WTC11 (cell line): Measurements from ENCODE around the gene ARSJ. TPM values are rescaled to one million over a fixed set of nuclear protein-coding genes. Genes with fewer than 3 reads are reported as not detected.
A peak's percentile ranks its signal among the peaks of the same experiment; 100 is the strongest.

Source experiments
- ATAC-seq: fragments of 200-7000 bp; cut with Tn5 transposase; 2 replicates; pipeline ENCODE4 v1.10.0; 2021; ENCODE audit warnings: mild to moderate bottlenecking, moderate library complexity
- CTCF ChIA-PET: fragments of 300-600 bp; sonication (Branson Sonifier 250); formaldehyde crosslinking; loops from one replicate; lab custom pipeline; 2021; ENCODE audit warnings: antibody characterized with exemption; lab: Charles Lee
- POLR2A ChIA-PET: fragments of 350-600 bp; sonication (Branson Sonifier 250); formaldehyde crosslinking; loops from one replicate; lab custom pipeline; 2021; ENCODE audit warnings: antibody characterized with exemption; lab: Charles Lee
- DNase-seq: peaks from one replicate; pipeline ENCODE4 v3.0.0; 2021; ENCODE audit warnings: low spot score
- H3K27ac Mint-ChIP-seq: 2 replicates; pipeline ENCODE4 v1.8.0; 2021; ENCODE audit warnings: mixed read lengths
- H3K27me3 Mint-ChIP-seq: 2 replicates; pipeline ENCODE4 v1.8.0; 2021; ENCODE audit warnings: low read depth, mild to moderate bottlenecking, moderate library complexity, mixed read lengths
- H3K36me3 Mint-ChIP-seq: 2 replicates; pipeline ENCODE4 v1.8.0; 2021; ENCODE audit warnings: mixed read lengths
- H3K4me1 Mint-ChIP-seq: 2 replicates; pipeline ENCODE4 v1.8.0; 2022; ENCODE audit warnings: mixed read lengths
- H3K4me3 Mint-ChIP-seq: 2 replicates; pipeline ENCODE4 v1.8.0; 2021; ENCODE audit warnings: mild to moderate bottlenecking, moderate library complexity, mixed read lengths
- H3K9me3 Mint-ChIP-seq: 2 replicates; pipeline ENCODE4 v1.8.0; 2021; ENCODE audit warnings: mixed read lengths
- CREB1 ChIP-seq: sonication (generic); formaldehyde crosslinking; IDR thresholded peaks from 2 replicates; pipeline ENCODE4 v1.8.0; 2023; ENCODE audit warnings: mild to moderate bottlenecking, missing genetic modification reagents
- CREM ChIP-seq: sonication (generic); formaldehyde crosslinking; IDR thresholded peaks from 2 replicates; pipeline ENCODE4 v1.8.1; 2022; ENCODE audit warnings: mild to moderate bottlenecking, missing genetic modification reagents, moderate library complexity
- ELF4 ChIP-seq: sonication (generic); formaldehyde crosslinking; IDR thresholded peaks from 2 replicates; pipeline ENCODE4 v1.8.1; 2022; ENCODE audit warnings: low read depth, mild to moderate bottlenecking, moderate library complexity, missing genetic modification reagents
- EMX1 ChIP-seq: fragments of 250-450 bp; sonication (Bioruptor Pico); IDR thresholded peaks from 2 replicates; pipeline ENCODE4 v1.8.0; 2021; ENCODE audit warnings: mild to moderate bottlenecking
- FOXJ3 ChIP-seq: sonication (generic); formaldehyde crosslinking; IDR thresholded peaks from 2 replicates; pipeline ENCODE4 v1.9.0; 2021; ENCODE audit warnings: missing genetic modification reagents, mild to moderate bottlenecking, borderline replicate concordance
- GRHL2 ChIP-seq: fragments of 250-450 bp; sonication (Bioruptor Pico); IDR thresholded peaks from 2 replicates; pipeline ENCODE4 v1.8.0; 2022; ENCODE audit warnings: mild to moderate bottlenecking, moderate library complexity; ENCODE audit not compliant: insufficient replicate concordance, severe bottlenecking
- IRF2 ChIP-seq: sonication (generic); formaldehyde crosslinking; IDR thresholded peaks from 2 replicates; pipeline ENCODE4 v1.8.0; 2022; ENCODE audit warnings: low read depth, missing genetic modification reagents, borderline replicate concordance
- MYBL2 ChIP-seq: sonication (generic); formaldehyde crosslinking; IDR thresholded peaks from 2 replicates; pipeline ENCODE4 v1.8.1; 2023; ENCODE audit warnings: mild to moderate bottlenecking, moderate library complexity, missing genetic modification reagents
- NR2C2 ChIP-seq: sonication (generic); formaldehyde crosslinking; IDR thresholded peaks from 2 replicates; pipeline ENCODE4 v1.8.0; 2022; ENCODE audit warnings: mild to moderate bottlenecking, missing genetic modification reagents
- NR3C1 ChIP-seq: sonication (generic); formaldehyde crosslinking; conservative IDR thresholded peaks from 2 replicates; pipeline ENCODE4 v1.8.1; 2023; ENCODE audit warnings: low read depth, mild to moderate bottlenecking, missing genetic modification reagents
- RELA ChIP-seq: sonication (generic); formaldehyde crosslinking; IDR thresholded peaks from 2 replicates; pipeline ENCODE4 v1.8.1; 2022; ENCODE audit warnings: missing genetic modification reagents, mild to moderate bottlenecking, borderline replicate concordance
- RORB ChIP-seq: fragments of 250-450 bp; sonication (Bioruptor Pico); IDR thresholded peaks from 2 replicates; pipeline ENCODE4 v1.9.0; 2021; ENCODE audit warnings: mild to moderate bottlenecking
- SMAD3 ChIP-seq: sonication (generic); formaldehyde crosslinking; IDR thresholded peaks from 2 replicates; pipeline ENCODE4 v1.8.0; 2022; ENCODE audit warnings: missing genetic modification reagents, mild to moderate bottlenecking, borderline replicate concordance
- SP1 ChIP-seq: sonication (generic); formaldehyde crosslinking; conservative IDR thresholded peaks from 2 replicates; pipeline ENCODE4 v1.8.1; 2022; ENCODE audit warnings: missing genetic modification reagents
- TEAD1 ChIP-seq: sonication (generic); formaldehyde crosslinking; IDR thresholded peaks from 2 replicates; pipeline ENCODE4 v1.8.0; 2022; ENCODE audit warnings: mild to moderate bottlenecking, missing genetic modification reagents
- TP53 ChIP-seq: sonication (generic); formaldehyde crosslinking; IDR thresholded peaks from 2 replicates; pipeline ENCODE4 v1.8.1; 2023; ENCODE audit warnings: mild to moderate bottlenecking, missing genetic modification reagents
- ZNF138 ChIP-seq: sonication (generic); formaldehyde crosslinking; conservative IDR thresholded peaks from 2 replicates; pipeline ENCODE4 v1.8.1; 2022; ENCODE audit warnings: mild to moderate bottlenecking, moderate library complexity, missing genetic modification reagents
- ZNF423 ChIP-seq: fragments of 250-450 bp; sonication (Bioruptor Pico); IDR thresholded peaks from 2 replicates; pipeline ENCODE4 v2.1.2; 2022; ENCODE audit warnings: mild to moderate bottlenecking, moderate library complexity
- ZNF671 ChIP-seq: fragments of 250-450 bp; sonication (Bioruptor Pico); IDR thresholded peaks from 2 replicates; pipeline ENCODE4 v1.8.0; 2021; ENCODE audit warnings: mild to moderate bottlenecking
- total RNA-seq: library from RNA; stranded (reverse); gene quantifications from 3 replicates; pipeline ENCODE4 v1.2.3, GENCODE V29; 2021
- TF ChIP-seq, protein P1 (sequence below): sonication (generic); formaldehyde crosslinking; IDR thresholded peaks from 2 replicates; pipeline ENCODE4 v1.8.1; 2023; ENCODE audit warnings: mild to moderate bottlenecking, moderate library complexity, missing genetic modification reagents
- TF ChIP-seq, protein P2 (sequence below): sonication (generic); formaldehyde crosslinking; IDR thresholded peaks from 2 replicates; pipeline ENCODE4 v1.8.0; 2022; ENCODE audit warnings: mild to moderate bottlenecking, missing genetic modification reagents
- TF ChIP-seq, protein P3 (sequence below): sonication (generic); formaldehyde crosslinking; IDR thresholded peaks from 2 replicates; pipeline ENCODE4 v1.8.1; 2023; ENCODE audit warnings: mild to moderate bottlenecking, missing genetic modification reagents, borderline replicate concordance
- TF ChIP-seq, protein P4 (sequence below): fragments of 250-450 bp; sonication (Bioruptor Pico); IDR thresholded peaks from 2 replicates; pipeline ENCODE4 v1.8.0; 2021; ENCODE audit warnings: mild to moderate bottlenecking
- TF ChIP-seq, protein P5 (sequence below): sonication (generic); formaldehyde crosslinking; IDR thresholded peaks from 2 replicates; pipeline ENCODE4 v1.8.1; 2023; ENCODE audit warnings: mild to moderate bottlenecking, missing genetic modification reagents
- TF ChIP-seq, protein P6 (sequence below): sonication (generic); formaldehyde crosslinking; IDR thresholded peaks from 2 replicates; pipeline ENCODE4 v1.8.0; 2022; ENCODE audit warnings: mild to moderate bottlenecking, missing genetic modification reagents

Gene ARSJ
- total RNA-seq, 1 experiment from 2014 or later = 6.6 TPM

DNA sequence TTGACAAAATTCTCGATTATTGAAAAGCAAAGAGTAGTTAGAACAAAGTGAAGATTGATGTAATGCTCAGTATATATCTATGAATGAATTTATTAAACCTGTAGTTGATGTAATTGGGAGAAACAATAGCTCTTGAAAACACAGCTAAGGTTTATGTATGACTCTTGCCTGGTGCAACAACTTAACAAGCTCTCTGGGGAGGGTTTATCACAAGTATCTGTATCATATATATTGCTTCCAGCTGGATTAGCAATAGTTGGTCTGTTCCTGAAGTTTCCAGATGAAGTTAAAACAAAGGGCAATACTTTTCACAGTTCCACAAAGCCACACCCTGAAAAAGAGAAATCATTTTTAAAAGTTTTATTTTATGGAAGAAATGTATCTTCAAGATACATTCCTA, 91.4 kb downstream of the ARSJ start:
- no peak overlapping the region for H3K27ac Mint-ChIP-seq
- H3K9me3 Mint-ChIP-seq = peaks cover 15% of the 10 kb centered on the region
- H3K27me3 Mint-ChIP-seq = no peaks in the 10 kb centered on the region
- H3K4me1 Mint-ChIP-seq = peaks cover 16% of the 10 kb centered on the region
- TF ChIP-seq NR2C2 (CRISPR knock-in tag) = no peak
- TF ChIP-seq TP53 (CRISPR knock-in tag) = no peak
- no peak for TF ChIP-seq SMAD3 (CRISPR knock-in tag)
- TF ChIP-seq, protein P1, sequence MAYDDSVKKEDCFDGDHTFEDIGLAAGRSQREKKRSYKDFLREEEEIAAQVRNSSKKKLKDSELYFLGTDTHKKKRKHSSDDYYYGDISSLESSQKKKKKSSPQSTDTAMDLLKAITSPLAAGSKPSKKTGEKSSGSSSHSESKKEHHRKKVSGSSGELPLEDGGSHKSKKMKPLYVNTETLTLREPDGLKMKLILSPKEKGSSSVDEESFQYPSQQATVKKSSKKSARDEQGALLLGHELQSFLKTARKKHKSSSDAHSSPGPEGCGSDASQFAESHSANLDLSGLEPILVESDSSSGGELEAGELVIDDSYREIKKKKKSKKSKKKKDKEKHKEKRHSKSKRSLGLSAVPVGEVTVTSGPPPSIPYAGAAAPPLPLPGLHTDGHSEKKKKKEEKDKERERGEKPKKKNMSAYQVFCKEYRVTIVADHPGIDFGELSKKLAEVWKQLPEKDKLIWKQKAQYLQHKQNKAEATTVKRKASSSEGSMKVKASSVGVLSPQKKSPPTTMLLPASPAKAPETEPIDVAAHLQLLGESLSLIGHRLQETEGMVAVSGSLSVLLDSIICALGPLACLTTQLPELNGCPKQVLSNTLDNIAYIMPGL (CRISPR knock-in tag) = no peak
- TF ChIP-seq, protein P2, sequence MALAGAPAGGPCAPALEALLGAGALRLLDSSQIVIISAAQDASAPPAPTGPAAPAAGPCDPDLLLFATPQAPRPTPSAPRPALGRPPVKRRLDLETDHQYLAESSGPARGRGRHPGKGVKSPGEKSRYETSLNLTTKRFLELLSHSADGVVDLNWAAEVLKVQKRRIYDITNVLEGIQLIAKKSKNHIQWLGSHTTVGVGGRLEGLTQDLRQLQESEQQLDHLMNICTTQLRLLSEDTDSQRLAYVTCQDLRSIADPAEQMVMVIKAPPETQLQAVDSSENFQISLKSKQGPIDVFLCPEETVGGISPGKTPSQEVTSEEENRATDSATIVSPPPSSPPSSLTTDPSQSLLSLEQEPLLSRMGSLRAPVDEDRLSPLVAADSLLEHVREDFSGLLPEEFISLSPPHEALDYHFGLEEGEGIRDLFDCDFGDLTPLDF (CRISPR knock-in tag) = no peak
- TF ChIP-seq CREM (CRISPR knock-in tag) = no peak
- H3K4me3 Mint-ChIP-seq = no peak overlapping the region
- ChIA-PET CTCF (no interaction called here), POLR2A (no interaction called here)
- DNase-seq (no peak), ATAC-seq (no peak)
- 0 out of 2 replicates have a peak, but pooled peaks cover 3% of the 10 kb centered on the region for H3K36me3 Mint-ChIP-seq

DNA sequence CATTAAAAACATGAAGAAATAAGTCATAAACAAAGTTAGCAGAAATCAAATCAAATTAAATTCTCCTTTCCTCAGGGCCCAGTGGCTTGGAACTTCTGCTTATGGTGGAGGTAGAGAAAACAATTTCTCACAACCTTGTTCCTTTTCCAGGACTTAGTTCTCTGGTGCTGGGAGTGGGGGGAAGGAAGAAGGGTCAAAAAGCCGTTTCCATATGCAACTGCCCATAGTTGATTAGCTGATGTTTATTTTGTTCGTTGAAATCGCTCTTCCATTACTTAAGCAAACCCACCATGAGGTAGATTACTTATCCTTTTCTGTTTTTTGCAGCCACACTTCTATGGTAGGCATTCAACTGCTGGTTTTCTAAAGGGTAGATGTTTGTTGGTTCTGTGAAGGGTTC, 94.2 kb downstream of the ARSJ start:
- DNase-seq (no peak), ATAC-seq (no peak)
- Mint-ChIP-seq H3K27ac (no peak overlapping the region), H3K36me3 (0 out of 2 replicates have a peak, but pooled peaks cover 3% of the 10 kb centered on the region), H3K4me1 (peaks cover 16% of the 10 kb centered on the region), H3K9me3 (peaks cover 15% of the 10 kb centered on the region), H3K27me3 (no peaks in the 10 kb centered on the region), H3K4me3 (no peak overlapping the region)
- TF ChIP-seq ELF4 (CRISPR knock-in tag) (no peak), RELA (CRISPR knock-in tag) (no peak), EMX1 (CRISPR knock-in tag) (no peak), SP1 (no peak), CREB1 (CRISPR knock-in tag) (no peak), FOXJ3 (CRISPR knock-in tag) (no peak), ZNF138 (CRISPR knock-in tag) (no peak)
- TF ChIP-seq, protein P3, sequence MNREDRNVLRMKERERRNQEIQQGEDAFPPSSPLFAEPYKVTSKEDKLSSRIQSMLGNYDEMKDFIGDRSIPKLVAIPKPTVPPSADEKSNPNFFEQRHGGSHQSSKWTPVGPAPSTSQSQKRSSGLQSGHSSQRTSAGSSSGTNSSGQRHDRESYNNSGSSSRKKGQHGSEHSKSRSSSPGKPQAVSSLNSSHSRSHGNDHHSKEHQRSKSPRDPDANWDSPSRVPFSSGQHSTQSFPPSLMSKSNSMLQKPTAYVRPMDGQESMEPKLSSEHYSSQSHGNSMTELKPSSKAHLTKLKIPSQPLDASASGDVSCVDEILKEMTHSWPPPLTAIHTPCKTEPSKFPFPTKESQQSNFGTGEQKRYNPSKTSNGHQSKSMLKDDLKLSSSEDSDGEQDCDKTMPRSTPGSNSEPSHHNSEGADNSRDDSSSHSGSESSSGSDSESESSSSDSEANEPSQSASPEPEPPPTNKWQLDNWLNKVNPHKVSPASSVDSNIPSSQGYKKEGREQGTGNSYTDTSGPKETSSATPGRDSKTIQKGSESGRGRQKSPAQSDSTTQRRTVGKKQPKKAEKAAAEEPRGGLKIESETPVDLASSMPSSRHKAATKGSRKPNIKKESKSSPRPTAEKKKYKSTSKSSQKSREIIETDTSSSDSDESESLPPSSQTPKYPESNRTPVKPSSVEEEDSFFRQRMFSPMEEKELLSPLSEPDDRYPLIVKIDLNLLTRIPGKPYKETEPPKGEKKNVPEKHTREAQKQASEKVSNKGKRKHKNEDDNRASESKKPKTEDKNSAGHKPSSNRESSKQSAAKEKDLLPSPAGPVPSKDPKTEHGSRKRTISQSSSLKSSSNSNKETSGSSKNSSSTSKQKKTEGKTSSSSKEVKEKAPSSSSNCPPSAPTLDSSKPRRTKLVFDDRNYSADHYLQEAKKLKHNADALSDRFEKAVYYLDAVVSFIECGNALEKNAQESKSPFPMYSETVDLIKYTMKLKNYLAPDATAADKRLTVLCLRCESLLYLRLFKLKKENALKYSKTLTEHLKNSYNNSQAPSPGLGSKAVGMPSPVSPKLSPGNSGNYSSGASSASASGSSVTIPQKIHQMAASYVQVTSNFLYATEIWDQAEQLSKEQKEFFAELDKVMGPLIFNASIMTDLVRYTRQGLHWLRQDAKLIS (CRISPR knock-in tag) = no peak
- ChIA-PET POLR2A (interaction anchor here (0.6 kb wide), 1 partner anchor 998 kb away, joined by 3 read pairs; no protein-coding TSS in a partner anchor), CTCF (no interaction called here)

DNA sequence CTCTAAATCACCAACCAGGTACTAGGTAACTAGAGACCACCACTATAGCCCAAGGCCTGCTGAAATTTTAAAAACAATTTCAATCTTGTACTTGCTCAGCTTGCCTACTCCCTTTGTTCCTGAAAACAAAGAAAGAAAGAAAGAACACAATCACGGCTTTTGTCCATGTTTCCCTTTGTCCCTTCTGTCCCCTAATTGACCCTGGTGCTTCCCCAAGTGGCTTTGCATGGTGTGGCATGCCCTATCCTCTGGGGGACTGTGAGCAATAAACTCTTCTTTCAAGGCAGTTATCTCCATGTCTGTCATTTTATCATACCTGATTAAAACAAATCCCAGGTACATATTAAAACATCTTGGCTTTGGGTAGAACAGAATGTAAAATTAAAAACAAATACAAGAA, 94.8 kb downstream of the ARSJ start:
- peaks cover 15% of the 10 kb centered on the region for H3K9me3 Mint-ChIP-seq
- H3K4me3 Mint-ChIP-seq = no peak overlapping the region
- CTCF ChIA-PET = no interaction called here
- no peak overlapping the region; the same call in 1 of the 2 replicates for H3K27ac Mint-ChIP-seq
- DNase-seq = no peak
- ATAC-seq = peak; percentile 85
- H3K36me3 Mint-ChIP-seq = 0 out of 2 replicates have a peak, but pooled peaks cover 3% of the 10 kb centered on the region
- H3K27me3 Mint-ChIP-seq = no peaks in the 10 kb centered on the region
- peaks cover 16% of the 10 kb centered on the region for H3K4me1 Mint-ChIP-seq
- POLR2A ChIA-PET = no interaction called here
- TF ChIP-seq, protein P4, sequence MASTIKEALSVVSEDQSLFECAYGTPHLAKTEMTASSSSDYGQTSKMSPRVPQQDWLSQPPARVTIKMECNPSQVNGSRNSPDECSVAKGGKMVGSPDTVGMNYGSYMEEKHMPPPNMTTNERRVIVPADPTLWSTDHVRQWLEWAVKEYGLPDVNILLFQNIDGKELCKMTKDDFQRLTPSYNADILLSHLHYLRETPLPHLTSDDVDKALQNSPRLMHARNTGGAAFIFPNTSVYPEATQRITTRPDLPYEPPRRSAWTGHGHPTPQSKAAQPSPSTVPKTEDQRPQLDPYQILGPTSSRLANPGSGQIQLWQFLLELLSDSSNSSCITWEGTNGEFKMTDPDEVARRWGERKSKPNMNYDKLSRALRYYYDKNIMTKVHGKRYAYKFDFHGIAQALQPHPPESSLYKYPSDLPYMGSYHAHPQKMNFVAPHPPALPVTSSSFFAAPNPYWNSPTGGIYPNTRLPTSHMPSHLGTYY (CRISPR knock-in tag) = no peak
- no peak for TF ChIP-seq ZNF423 (CRISPR knock-in tag)
- TF ChIP-seq, protein P5, sequence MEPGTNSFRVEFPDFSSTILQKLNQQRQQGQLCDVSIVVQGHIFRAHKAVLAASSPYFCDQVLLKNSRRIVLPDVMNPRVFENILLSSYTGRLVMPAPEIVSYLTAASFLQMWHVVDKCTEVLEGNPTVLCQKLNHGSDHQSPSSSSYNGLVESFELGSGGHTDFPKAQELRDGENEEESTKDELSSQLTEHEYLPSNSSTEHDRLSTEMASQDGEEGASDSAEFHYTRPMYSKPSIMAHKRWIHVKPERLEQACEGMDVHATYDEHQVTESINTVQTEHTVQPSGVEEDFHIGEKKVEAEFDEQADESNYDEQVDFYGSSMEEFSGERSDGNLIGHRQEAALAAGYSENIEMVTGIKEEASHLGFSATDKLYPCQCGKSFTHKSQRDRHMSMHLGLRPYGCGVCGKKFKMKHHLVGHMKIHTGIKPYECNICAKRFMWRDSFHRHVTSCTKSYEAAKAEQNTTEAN (CRISPR knock-in tag) = no peak
- no peak for TF ChIP-seq SP1
- TF ChIP-seq RORB (CRISPR knock-in tag) = no peak
- TF ChIP-seq IRF2 = no peak
- no peak for TF ChIP-seq ZNF671 (CRISPR knock-in tag)
- TF ChIP-seq MYBL2 (CRISPR knock-in tag) = no peak
- no peak for TF ChIP-seq NR2C2 (CRISPR knock-in tag)
- TF ChIP-seq, protein P6, sequence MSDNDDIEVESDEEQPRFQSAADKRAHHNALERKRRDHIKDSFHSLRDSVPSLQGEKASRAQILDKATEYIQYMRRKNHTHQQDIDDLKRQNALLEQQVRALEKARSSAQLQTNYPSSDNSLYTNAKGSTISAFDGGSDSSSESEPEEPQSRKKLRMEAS (CRISPR knock-in tag) = no peak
- TF ChIP-seq TEAD1 = no peak
- no peak for TF ChIP-seq GRHL2
- TF ChIP-seq NR3C1 = no peak
